GM18870 (cell line): ENCODE results near the gene VPS13C.

ENCODE experiments used
- ATAC-seq: cut with Tn5 transposase; IDR thresholded peaks from one replicate; pipeline ENCODE4 v1.9.1; 2021; ENCODE audit warnings: moderate library complexity; ENCODE audit not compliant: unreplicated experiment

The VPS13C gene

GRCh38 chr15:61879219-61879618 is 181.0 kb downstream of the VPS13C start:
- ATAC-seq = no peak

GRCh38 chr15:61871926-61872522 is 188.2 kb downstream of the VPS13C start:
- ATAC-seq = no peak

- no peak for ATAC-seq
Measured at GRCh38 chr15:61869656-61870055, 190.6 kb downstream of the VPS13C start.

- ATAC-seq = no peak
Measured at GRCh38 chr15:61861962-61862361, 198.3 kb downstream of the VPS13C start.

GRCh38 chr15:61857169-61857829 is 202.9 kb downstream of the VPS13C start:
- ATAC-seq = no peak

GRCh38 chr15:61856295-61856694 is 204.0 kb downstream of the VPS13C start:
- ATAC-seq = no peak

GRCh38 chr15:61853195-61853594 is 207.1 kb downstream of the VPS13C start:
- ATAC-seq = no peak

GRCh38 chr15:61851955-61852354 is 208.3 kb downstream of the VPS13C start:
- no peak for ATAC-seq

GRCh38 chr15:61849447-61849846 is 210.8 kb downstream of the VPS13C start:
- ATAC-seq = no peak

GRCh38 chr15:61841466-61841865 is 218.8 kb downstream of the VPS13C start:
- no peak for ATAC-seq

- no peak for ATAC-seq
Measured at GRCh38 chr15:61840090-61840489, 220.2 kb downstream of the VPS13C start.

GRCh38 chr15:61839546-61839945 is 220.7 kb downstream of the VPS13C start:
- no peak for ATAC-seq

- ATAC-seq = no peak
Measured at GRCh38 chr15:61835496-61836106, 224.6 kb downstream of the VPS13C start.

- no peak for ATAC-seq
Measured at GRCh38 chr15:61835029-61835428, 225.2 kb downstream of the VPS13C start.

- no peak for ATAC-seq
Measured at GRCh38 chr15:61834076-61834697, 226.1 kb downstream of the VPS13C start.

- ATAC-seq = no peak
Measured at GRCh38 chr15:61832223-61832622, 228.0 kb downstream of the VPS13C start.

GRCh38 chr15:61831505-61831921 is 228.7 kb downstream of the VPS13C start:
- ATAC-seq = no peak

GRCh38 chr15:61830536-61831330 is 229.5 kb downstream of the VPS13C start:
- no peak for ATAC-seq

GRCh38 chr15:61829514-61829889 is 230.7 kb downstream of the VPS13C start:
- no peak for ATAC-seq

- ATAC-seq = no peak
Measured at GRCh38 chr15:61828860-61829513, 231.3 kb downstream of the VPS13C start.

- no peak for ATAC-seq
Measured at GRCh38 chr15:61828008-61828407, 232.2 kb downstream of the VPS13C start.
